MM.1S (cell line): ENCODE data around the gene NOXA1.

Experiments used
- EZH2phosphoT487 ChIP-seq: fragments of 300-600 bp; sonication (generic); IDR thresholded peaks from 2 replicates; pipeline ENCODE4 v1.6.1; 2018; ENCODE audit warnings: antibody characterized with exemption, low read length
- TF ChIP-seq, protein P1 (sequence below): fragments of 300-600 bp; sonication (generic); IDR thresholded peaks from 2 replicates; pipeline ENCODE4 v1.5.1; 2016; ENCODE audit warnings: antibody characterized with exemption, low read length, mixed read lengths

DNA sequence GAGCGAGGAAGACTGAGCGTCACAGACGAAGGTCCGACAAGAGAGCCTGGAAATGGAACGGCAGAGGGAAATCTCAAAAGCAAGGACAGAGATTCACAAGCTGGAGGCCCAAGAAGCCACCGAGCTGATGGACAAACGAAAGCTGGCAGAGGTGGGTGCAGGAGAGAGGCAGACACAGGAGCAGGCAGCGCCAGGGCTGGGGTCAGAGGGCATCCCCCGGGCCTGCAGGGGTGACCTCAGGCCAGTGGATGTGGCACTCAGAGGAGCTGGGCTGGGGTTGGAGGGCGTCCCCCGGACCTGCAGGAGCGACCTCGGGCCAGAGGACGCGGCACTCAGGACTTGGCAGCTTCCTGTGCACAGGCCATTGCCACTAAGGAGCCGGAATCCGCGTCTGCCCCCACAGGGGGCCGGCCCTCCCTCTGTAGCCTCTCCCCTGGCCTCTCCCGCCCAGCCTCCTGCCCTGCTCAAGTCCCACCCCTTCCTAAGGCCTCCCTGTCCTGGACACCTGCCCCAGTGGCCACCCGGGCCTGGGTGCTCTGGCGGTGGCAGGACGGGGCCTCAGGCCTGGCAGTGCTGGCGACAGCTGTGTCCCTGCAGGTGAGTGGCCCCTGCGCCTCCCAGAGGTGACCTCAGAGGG lies 40.6 kb upstream of the NOXA1 start:
- TF ChIP-seq, protein P1, sequence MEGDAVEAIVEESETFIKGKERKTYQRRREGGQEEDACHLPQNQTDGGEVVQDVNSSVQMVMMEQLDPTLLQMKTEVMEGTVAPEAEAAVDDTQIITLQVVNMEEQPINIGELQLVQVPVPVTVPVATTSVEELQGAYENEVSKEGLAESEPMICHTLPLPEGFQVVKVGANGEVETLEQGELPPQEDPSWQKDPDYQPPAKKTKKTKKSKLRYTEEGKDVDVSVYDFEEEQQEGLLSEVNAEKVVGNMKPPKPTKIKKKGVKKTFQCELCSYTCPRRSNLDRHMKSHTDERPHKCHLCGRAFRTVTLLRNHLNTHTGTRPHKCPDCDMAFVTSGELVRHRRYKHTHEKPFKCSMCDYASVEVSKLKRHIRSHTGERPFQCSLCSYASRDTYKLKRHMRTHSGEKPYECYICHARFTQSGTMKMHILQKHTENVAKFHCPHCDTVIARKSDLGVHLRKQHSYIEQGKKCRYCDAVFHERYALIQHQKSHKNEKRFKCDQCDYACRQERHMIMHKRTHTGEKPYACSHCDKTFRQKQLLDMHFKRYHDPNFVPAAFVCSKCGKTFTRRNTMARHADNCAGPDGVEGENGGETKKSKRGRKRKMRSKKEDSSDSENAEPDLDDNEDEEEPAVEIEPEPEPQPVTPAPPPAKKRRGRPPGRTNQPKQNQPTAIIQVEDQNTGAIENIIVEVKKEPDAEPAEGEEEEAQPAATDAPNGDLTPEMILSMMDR: no peak
- TF ChIP-seq EZH2phosphoT487: no peak
